GM15510 (cell line): ENCODE data around the gene SLC25A42.

Experiments
- POLR2A ChIP-seq: IDR thresholded peaks from 3 replicates; pipeline ENCODE4 v1.6.1; 2011; ENCODE audit warnings: borderline replicate concordance; ENCODE audit not compliant: insufficient read length; ENCODE audit errors: extremely low read depth

The SLC25A42 gene

DNA sequence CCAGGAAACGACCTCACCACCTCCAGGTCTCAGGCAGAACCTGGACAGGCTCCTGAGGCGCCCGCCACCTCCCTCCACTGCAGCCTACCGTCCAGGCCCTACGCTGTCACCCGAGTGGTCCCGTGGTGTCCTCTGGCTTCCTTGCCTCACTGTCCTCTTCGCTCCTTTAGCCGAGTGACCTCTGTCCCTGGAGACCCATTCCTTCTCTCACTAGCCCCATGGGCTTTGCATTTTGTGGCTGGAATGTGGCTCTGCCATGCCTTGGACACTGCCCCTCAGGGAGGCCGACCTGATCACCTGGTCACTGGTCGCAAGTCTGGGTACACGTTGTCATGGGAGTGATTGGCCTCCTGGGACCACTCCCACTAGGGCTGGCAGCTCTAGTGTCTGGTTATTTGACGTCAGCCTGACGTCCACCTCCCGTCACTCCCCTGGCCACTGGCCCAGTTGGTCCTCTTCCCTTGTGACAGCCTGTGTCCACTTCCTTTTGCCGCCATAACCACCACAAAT is 17.9 kb downstream of the SLC25A42 start:
- TF ChIP-seq POLR2A: no peak

DNA sequence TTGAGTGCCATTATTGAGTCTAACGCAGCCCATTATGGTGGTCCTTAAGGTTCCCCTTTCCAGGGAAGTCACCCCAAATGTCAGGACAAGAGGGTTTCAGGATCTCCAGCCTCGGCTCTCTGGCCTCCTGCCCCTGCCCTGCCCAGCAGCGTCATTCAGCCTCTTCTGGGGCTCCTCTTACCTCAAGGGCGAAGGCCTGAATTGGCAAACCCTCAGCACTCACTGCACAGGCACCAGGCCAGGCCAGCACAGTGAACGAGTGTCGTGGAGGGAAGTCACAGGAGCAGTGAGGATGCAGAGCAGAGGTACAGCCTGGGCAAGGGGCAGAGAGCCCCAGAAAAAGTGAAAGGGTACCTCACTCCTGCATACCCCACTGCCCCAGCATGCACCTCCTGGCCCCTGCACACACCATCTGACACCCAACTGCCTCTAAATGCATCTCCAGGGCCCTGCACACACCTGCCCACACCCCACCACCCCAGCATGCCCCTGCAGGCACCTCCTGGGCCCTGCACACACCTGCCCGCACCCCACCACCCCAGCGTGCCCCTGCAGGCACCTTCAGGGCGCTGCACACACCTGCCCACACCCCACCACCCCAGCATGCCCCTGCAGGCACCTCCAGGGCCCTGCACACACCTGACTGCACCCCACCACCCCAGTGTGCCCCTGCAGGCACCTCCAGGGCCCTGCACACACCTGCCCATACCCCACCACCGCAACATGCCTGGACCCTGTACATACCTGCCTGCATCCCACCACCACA is 19.8 kb downstream of the SLC25A42 start:
- TF ChIP-seq POLR2A: no peak

DNA sequence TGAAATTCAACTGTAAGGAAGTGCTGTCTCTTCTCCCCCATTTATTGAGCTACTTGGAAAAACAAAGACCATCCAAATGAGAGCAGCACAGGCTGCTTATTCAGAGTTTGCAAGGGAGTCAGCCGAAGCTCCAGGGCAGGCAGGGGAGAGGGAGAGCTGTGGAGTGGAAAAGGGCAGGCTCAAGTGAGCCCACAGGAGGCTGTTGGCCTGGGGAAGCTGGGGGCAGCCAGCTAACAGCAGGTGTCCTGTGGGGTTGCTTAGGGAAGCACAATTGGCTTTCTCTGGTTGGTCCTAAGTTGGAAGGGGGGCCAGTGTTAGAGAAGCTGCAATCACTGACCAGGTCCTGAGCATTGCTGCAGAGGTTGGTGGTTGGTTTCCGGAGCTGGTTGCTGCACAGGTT is 23.9 kb downstream of the SLC25A42 start:
- TF ChIP-seq POLR2A: no peak

DNA sequence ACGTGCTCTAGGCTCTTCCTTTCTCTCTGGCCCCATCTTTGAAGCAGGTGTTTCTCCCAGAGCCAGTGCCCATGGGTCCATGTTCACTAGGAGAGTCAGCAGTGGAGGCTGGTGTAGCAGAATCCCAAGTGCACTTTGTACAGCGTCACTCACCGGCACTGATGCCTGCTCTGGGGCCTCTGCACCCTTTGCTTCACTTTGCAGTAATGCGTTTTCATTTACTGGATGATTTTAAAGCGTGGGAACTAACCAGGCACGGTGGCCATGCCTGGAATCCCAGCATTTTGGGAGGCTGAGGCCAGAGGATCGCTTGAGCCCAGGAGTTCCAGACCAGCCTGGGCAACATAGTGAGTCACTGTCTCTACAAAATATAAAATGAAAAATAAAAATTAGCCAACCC is 30.7 kb downstream of the SLC25A42 start:
- TF ChIP-seq POLR2A: no peak

DNA sequence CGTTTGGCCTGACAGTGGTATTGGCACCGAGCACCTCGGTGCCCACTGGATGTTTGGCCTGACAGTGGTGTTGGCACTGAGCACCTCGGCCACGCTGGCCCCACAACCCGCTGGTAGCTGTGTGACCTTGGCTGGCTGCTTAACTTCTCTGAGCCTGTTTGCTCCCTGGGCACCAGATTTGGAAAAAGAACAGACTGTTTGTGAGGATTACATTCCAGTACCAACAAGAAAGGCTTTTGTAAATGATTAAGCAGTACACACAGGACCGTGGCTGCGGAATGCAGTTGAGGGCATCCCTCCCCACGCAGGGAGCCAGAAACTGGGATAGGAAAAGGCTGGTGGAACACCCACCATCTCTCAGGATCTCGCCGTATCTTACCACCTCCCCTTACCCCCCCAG is 31.9 kb downstream of the SLC25A42 start:
- no peak for TF ChIP-seq POLR2A

DNA sequence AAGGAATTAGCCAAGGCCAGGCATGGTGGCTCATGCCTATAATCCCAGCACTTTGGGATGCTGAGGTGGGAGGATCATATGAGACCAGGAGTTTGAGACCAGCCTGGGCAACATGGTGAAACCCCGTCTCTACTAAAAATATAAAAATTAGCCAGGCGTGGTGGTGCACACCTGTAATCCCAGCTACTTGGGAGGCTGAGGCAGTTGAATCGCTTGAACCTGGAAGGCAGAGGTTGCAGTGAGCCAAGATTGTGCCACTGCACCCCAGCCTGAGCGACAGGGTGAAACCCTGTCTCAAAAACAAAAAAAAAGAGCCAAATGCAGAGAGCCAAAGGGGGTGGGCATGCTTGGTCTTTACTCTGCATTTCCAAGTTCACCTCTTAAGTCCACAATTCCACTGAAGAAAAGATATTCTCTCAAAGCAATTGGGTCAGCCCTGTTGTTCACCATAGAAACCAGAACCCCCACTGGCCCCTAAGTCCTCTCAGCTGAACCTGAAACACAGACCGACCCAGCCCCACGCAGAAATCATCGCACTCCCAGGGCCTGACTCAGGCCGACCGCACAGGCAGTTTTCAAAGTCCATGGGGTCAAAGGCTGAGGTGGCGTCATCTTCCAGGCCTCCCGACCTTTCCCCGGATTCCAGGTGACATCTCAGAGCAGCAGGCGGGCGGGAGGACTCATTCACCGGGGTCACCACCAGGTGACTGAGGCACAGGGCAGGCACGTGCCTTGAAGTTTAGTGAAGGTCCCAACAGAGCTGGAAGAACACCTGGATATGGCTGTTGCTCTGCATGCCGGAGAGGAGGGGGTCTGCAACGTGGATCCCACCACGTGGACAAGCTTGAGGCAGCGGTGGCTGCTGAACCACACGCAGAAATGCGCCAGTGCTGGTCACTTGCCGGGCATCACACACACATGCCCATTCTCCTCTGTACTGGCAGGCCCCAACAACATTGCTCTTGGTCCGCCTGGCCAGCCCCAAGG is 33.1 kb downstream of the SLC25A42 start:
- TF ChIP-seq POLR2A: no peak

DNA sequence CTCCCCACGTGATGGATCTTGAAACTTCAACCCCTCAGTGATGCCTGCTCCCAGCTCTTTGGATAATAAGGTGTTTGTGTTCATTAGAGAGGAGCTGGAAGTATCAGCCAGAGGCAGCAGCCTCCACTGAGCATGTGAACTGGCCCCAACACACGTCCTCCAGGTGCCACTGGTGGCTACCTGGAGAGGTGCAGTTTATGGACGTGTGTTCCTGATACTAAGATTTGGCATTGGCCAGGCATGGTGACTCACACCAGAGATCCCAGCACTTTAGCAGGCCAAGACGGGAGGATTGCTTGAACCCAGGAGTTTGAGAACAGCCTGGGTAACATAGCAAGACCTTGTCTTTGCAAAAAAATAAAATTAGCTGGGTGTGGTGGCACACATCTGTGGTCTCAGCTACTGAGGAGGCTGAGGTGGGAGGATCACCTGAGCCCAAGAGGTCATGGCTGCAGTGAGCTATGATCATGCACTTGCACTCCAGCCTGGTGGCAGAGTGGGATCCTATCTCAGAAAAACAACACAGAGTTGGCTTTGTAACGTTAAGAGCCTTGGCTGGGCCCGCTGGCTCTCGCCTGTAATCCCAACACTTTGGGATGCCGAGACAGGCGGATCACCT is 34.4 kb downstream of the SLC25A42 start:
- no peak for TF ChIP-seq POLR2A

DNA sequence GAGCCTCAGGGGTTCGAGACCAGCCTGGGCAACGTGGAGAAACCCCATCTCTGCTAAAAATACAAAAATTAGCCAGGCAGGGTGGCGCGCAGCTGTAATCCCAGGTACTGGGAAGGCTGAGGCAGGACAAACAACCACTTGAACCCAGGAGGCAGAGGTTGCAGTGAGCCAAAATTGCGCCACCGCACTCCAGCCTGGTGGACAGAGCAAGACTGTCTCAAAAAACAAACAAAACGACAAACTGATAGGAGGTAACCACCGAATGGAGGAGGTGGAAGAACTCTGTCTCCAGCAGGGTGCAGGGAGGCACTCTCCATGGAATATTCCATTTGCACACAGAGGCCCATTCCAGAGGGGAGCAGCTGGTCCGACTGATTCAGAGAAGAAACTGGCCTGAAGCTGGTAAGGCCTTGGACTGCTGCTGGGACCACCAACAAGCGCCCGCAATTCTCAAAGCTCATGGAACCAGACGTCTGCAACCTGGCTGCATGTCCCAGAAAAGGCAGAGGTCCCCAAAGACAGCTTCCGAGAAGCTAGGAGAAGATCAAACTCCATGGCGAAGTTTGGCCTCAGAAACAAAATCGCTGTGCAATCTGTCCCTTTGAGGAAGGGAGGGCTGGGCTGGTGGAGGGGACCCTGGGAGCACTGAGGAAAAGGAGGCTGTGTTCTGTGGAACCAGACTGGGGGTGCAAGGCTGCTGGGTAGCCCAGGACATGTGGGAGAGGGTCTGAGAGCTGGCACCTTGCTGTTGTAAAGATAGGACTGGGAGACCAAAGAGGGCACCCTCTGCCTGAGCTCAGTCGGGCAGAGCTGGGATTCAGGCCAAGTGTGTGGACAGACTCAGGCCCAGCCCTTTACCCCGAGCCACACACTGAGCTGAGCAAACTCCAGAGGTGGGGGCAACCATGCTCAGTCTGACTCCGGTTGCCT is 35.2 kb downstream of the SLC25A42 start:
- TF ChIP-seq POLR2A: no peak

DNA sequence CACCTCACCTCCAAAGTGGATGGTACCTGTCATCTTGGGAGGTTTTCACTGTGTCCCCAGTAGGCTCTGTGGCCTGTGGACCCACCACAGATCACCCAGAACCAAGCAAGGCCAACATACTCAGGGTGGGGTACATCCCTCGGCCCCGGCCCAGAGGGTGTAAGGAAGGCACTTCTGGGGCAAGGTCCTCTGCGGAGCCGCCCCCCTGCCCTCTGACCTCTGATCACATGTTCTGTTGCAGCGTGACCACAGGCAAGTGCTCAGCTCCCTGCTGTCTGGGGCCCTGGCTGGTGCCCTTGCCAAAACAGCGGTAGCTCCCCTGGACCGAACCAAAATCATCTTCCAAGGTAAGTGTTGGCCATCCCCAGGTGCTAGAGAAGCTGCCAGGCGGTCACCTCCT is 37.7 kb downstream of the SLC25A42 start:
- no peak for TF ChIP-seq POLR2A

DNA sequence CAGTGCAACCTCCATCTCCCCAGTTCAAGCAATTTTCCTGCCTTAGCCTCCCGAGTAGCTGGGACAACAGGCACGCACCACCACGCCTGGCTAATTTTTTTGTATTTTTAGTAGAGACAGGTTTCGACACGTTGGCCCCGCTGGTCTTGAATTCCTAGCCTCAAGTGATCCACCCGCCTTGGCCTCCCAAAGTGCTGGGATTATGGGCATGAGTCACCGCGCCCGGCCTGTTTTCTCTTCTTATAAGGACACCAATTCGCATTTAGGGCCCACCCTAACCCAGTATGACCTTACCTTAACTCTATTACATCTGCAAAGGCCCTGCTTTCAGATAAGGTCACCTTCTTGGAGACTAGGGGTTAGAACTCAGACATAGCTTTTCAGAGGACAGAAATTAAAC is 39.4 kb downstream of the SLC25A42 start:
- TF ChIP-seq POLR2A: no peak

DNA sequence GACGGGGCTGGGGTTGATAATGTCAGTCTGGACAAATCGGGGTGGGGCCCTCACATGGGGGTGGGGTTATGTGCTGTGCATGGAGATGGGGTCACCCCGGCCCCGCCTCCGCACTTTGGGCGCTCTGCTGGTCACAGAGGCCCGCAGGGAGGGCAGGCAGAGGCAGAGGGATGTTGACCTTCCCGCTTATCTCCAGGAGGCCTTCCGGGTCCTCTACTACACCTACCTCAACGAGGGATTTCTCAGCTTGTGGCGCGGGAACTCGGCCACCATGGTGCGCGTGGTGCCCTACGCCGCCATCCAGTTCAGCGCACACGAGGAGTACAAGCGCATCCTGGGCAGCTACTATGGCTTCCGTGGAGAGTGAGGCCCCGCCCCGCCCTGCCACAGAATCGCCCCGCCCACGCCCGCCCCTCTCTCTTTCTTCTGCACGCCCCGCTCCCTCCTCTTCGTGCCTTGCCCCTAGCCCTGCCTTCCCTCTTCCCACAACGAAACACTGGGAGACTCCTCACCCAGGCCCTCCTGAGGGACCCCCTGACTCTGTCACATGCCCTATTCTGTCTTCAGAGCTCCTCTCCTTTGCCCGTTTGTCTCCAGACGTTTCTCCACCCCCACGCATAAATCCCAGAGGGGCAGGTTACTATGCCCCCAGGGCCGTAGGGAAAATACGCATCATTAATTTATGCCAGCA is 41.7 kb downstream of the SLC25A42 start:
- no peak for TF ChIP-seq POLR2A

DNA sequence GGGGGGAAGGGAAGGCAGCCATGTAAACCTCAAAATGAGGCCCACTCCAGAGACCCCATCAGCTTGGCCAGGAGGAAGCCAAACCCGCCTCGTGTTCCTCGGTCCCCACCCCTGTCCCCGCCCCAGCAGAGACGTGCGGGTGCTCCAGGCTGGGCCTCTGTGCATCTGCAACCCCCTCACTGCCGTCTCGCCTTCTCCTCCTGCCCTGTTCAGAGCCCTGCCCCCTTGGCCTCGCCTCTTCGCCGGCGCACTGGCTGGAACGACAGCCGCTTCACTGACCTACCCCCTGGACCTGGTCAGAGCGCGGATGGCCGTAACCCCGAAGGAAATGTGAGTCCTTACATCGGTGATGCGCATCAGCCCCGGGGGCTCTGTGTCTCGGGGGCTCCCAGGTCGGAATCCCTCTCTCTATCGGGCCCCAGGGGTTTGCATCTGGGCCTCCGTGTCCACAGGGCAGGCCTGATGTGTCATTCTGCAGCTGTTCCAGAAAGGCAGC is 42.3 kb downstream of the SLC25A42 start:
- TF ChIP-seq POLR2A: no peak

DNA sequence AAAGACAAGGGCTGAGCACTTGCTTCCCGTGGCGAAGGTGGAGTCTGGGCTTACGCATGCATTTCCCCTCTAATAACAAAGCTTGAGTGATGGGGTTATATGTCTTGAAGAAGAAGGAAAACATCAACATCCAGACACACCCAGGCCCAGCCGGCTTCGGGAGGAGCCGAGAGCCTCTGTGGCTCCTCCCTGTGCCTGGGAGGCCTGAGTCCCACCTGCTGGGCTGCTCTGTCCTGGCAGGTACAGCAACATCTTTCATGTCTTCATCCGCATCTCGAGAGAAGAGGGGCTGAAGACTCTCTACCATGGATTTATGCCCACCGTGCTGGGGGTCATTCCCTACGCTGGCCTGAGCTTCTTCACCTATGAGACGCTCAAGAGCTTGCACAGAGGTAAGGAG is 43.9 kb downstream of the SLC25A42 start:
- TF ChIP-seq POLR2A: no peak
